MM.1S (cell line): ENCODE results near the gene CARNS1.

Experiments
- EZH2phosphoT487 ChIP-seq: fragments of 300-600 bp; sonication (generic); IDR thresholded peaks from 2 replicates; pipeline ENCODE4 v1.6.1; 2018; ENCODE audit warnings: antibody characterized with exemption, low read length
- TF ChIP-seq, protein P1 (sequence below): fragments of 300-600 bp; sonication (generic); IDR thresholded peaks from 2 replicates; pipeline ENCODE4 v1.5.1; 2016; ENCODE audit warnings: antibody characterized with exemption, low read length, mixed read lengths

DNA sequence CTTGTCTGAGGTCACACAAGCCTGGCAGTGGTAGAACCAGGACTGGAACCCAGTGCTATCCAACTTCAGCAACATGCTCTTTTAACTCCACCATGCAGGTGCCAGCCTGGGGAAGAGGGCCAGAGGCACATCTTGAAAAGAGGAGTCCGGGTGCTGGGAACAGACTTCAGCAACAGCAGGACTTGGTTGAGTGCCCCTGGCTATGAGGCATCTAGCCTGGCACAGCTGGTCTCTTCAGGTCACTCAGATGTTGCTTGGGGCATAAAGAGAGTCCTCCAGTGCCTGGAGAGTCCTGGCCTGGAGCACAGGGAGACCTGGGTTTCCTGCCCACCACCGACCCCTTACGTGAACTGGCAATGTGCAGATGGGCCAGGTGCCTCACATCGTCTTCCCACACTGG is 36.9 kb upstream of the CARNS1 start:
- TF ChIP-seq EZH2phosphoT487 = no peak
- TF ChIP-seq, protein P1, sequence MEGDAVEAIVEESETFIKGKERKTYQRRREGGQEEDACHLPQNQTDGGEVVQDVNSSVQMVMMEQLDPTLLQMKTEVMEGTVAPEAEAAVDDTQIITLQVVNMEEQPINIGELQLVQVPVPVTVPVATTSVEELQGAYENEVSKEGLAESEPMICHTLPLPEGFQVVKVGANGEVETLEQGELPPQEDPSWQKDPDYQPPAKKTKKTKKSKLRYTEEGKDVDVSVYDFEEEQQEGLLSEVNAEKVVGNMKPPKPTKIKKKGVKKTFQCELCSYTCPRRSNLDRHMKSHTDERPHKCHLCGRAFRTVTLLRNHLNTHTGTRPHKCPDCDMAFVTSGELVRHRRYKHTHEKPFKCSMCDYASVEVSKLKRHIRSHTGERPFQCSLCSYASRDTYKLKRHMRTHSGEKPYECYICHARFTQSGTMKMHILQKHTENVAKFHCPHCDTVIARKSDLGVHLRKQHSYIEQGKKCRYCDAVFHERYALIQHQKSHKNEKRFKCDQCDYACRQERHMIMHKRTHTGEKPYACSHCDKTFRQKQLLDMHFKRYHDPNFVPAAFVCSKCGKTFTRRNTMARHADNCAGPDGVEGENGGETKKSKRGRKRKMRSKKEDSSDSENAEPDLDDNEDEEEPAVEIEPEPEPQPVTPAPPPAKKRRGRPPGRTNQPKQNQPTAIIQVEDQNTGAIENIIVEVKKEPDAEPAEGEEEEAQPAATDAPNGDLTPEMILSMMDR = no peak
